Mesenteric fat pad (tissue), 1 donor: ENCODE measurements around the gene GPR132. TPM values are rescaled to one million over a fixed set of nuclear protein-coding genes. Genes with fewer than 3 reads are reported as not detected.
"Not testable (repeated sequence)": the region's sequence is repeated elsewhere in the genome, so short reads cannot be mapped to it uniquely, and the experiment has no call there.

Source experiments
- DNase-seq: peaks from one replicate; pipeline ENCODE4 v3.0.0-alpha.2; 2020; ENCODE audit warnings: low spot score
- total RNA-seq: library from RNA; stranded (reverse); fragmentation: NEBNext Ultra II Directional; extraction: Animal tissue kit (Norgen Biotek cat#: 25700); gene quantifications from one replicate; pipeline ENCODE4 v1.2.1, GENCODE V29; 2021
- donor health status: DM: yes; HTN: yes; CAD: no.

The GPR132 gene
- total RNA-seq, 1 donor from 2014 or later, result 4.5 TPM

- DNase-seq, result no peak
Measured at GRCh38 chr14:105076296-105076804, 11.1 kb upstream of the GPR132 start.

- no peak for DNase-seq
Measured at GRCh38 chr14:105075379-105076295, 10.4 kb upstream of the GPR132 start.

GRCh38 chr14:105074601-105075053 lies 9.4 kb upstream of the GPR132 start:
- no peak for DNase-seq

GRCh38 chr14:105073720-105074600 lies 8.7 kb upstream of the GPR132 start:
- DNase-seq, result no peak

GRCh38 chr14:105072892-105073719 lies 7.9 kb upstream of the GPR132 start:
- DNase-seq, result no peak

GRCh38 chr14:105072381-105072861 lies 7.2 kb upstream of the GPR132 start:
- no peak for DNase-seq

GRCh38 chr14:105071942-105072341 lies 6.7 kb upstream of the GPR132 start:
- no peak for DNase-seq

GRCh38 chr14:105071326-105071725 lies 6.1 kb upstream of the GPR132 start:
- DNase-seq, result no peak

GRCh38 chr14:105070760-105071137 lies 5.5 kb upstream of the GPR132 start:
- no peak for DNase-seq

- DNase-seq, result no peak
Measured at GRCh38 chr14:105069871-105070759, 4.9 kb upstream of the GPR132 start.

GRCh38 chr14:105069522-105069870 lies 4.3 kb upstream of the GPR132 start:
- no peak for DNase-seq

- DNase-seq, result no peak
Measured at GRCh38 chr14:105068818-105069217, 3.6 kb upstream of the GPR132 start.

- no peak for DNase-seq
Measured at GRCh38 chr14:105067969-105068301, 2.7 kb upstream of the GPR132 start.

- no peak for DNase-seq
Measured at GRCh38 chr14:105067140-105067968, 2.1 kb upstream of the GPR132 start.

- DNase-seq, result no peak
Measured at GRCh38 chr14:105066240-105067071, 1.2 kb upstream of the GPR132 start.

GRCh38 chr14:105064721-105065143 lies 498 bp downstream of the GPR132 start:
- DNase-seq, result no peak

GRCh38 chr14:105064001-105064400 lies 1.2 kb downstream of the GPR132 start:
- no peak for DNase-seq

- DNase-seq, result not testable (repeated sequence)
Measured at GRCh38 chr14:105063506-105063905, 1.7 kb downstream of the GPR132 start.
